8988T (cell line): ENCODE results near the gene PAK1.
A peak's percentile ranks its signal among the peaks of the same experiment; 100 is the strongest.
"Not testable (repeated sequence)": the region's sequence is repeated elsewhere in the genome, so short reads cannot be mapped to it uniquely, and the experiment has no call there.

ENCODE experiments used
- DNase-seq: peaks from one replicate; pipeline ENCODE4 v3.0.0; 2011

The PAK1 gene

GRCh38 chr11:77473801-77474683 is at the start of gene PAK1:
PAK1 (minus strand) TSS chr11:77474094; CDS start chr11:77392520, 81,574 bp downstream.
- DNase-seq, result peak; percentile 78

GRCh38 chr11:77522215-77522614 is 48.3 kb upstream of the PAK1 start:
- DNase-seq, result no peak

- no peak for DNase-seq
Measured at GRCh38 chr11:77519847-77520246, 46.0 kb upstream of the PAK1 start.

- no peak for DNase-seq
Measured at GRCh38 chr11:77518471-77518870, 44.6 kb upstream of the PAK1 start.

- DNase-seq, result no peak
Measured at GRCh38 chr11:77517753-77518152, 43.9 kb upstream of the PAK1 start.

GRCh38 chr11:77517226-77517625 is 43.3 kb upstream of the PAK1 start:
- no peak for DNase-seq

- no peak for DNase-seq
Measured at GRCh38 chr11:77515483-77515882, 41.6 kb upstream of the PAK1 start.

- DNase-seq, result no peak
Measured at GRCh38 chr11:77515063-77515462, 41.2 kb upstream of the PAK1 start.

- no peak for DNase-seq
Measured at GRCh38 chr11:77512092-77512491, 38.2 kb upstream of the PAK1 start.

- no peak for DNase-seq
Measured at GRCh38 chr11:77510851-77511250, 37.0 kb upstream of the PAK1 start.

- DNase-seq, result no peak
Measured at GRCh38 chr11:77510095-77510494, 36.2 kb upstream of the PAK1 start.

GRCh38 chr11:77508019-77508418 is 34.1 kb upstream of the PAK1 start:
- DNase-seq, result no peak

- no peak for DNase-seq
Measured at GRCh38 chr11:77506857-77507256, 33.0 kb upstream of the PAK1 start.

- no peak for DNase-seq
Measured at GRCh38 chr11:77505956-77506355, 32.1 kb upstream of the PAK1 start.

GRCh38 chr11:77503006-77503405 is 29.1 kb upstream of the PAK1 start:
- DNase-seq, result no peak

- DNase-seq, result no peak
Measured at GRCh38 chr11:77502346-77502905, 28.5 kb upstream of the PAK1 start.

- DNase-seq, result no peak
Measured at GRCh38 chr11:77501758-77502157, 27.9 kb upstream of the PAK1 start.

- DNase-seq, result no peak
Measured at GRCh38 chr11:77497368-77497767, 23.5 kb upstream of the PAK1 start.

- DNase-seq, result no peak
Measured at GRCh38 chr11:77495526-77495925, 21.6 kb upstream of the PAK1 start.

GRCh38 chr11:77490035-77490434 is 16.1 kb upstream of the PAK1 start:
- DNase-seq, result not testable (repeated sequence)

- DNase-seq, result no peak
Measured at GRCh38 chr11:77487790-77488189, 13.9 kb upstream of the PAK1 start.

- DNase-seq, result no peak
Measured at GRCh38 chr11:77479746-77480352, 6.0 kb upstream of the PAK1 start.

- no peak for DNase-seq
Measured at GRCh38 chr11:77475206-77475605, 1.3 kb upstream of the PAK1 start.

GRCh38 chr11:77474684-77475060 is 778 bp upstream of the PAK1 start:
- no peak for DNase-seq
